ENCODE data around the gene ZNF487. TPM values are rescaled to one million over a fixed set of nuclear protein-coding genes. Genes with fewer than 3 reads are reported as not detected.
A peak's percentile ranks its signal among the peaks of the same experiment; 100 is the strongest.

The ZNF487 gene
- total and polyA plus RNA-seq, 2 of the 13 experiments (the other 11 are each of a cell fraction or from before 2014, with no cell fraction given), result 7.4 to 8.8 TPM

DNA sequence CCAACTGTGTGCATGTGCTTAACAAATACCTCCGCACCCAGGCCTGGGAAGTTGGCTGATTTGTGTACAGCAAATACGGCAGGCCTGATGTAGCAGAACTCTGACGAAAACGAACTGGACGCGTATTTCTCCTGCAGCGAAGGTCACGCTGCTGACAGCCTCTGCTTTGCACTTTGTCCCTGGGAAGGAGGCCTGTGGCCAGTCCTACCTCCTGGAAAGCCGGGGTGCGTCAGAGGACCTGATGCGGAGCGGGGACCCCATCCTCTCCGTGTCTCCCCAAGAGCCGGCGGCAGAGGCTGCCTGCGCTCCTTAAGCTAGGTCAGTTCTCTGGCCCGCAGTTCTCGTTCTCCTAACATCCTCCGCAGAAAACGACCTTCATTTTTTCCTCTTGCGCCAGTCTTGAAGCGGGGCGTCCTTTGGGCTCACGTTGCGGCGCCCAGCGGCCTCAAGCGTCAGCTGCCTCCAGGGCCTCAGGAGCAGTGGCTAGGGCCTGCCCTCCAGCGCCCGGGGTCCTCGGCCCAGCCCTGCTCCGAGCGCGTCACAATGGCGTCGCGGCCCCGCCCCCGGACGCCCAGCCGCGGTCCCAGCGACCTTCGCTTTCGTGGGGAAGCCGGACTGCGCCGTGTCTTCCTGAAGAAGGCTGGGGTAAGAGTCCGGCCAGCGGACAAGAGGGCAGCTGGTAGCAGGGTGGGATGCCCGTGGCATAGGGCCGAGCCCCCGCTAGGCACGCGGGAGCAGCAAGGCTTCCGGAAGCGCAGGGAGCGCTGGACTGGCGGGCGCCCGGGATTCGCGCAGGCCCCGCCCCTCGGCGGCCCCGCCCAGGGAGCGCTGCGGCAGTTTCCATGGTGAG is at the start of gene ZNF487 (continued):
- TF ChIP-seq, protein P1, sequence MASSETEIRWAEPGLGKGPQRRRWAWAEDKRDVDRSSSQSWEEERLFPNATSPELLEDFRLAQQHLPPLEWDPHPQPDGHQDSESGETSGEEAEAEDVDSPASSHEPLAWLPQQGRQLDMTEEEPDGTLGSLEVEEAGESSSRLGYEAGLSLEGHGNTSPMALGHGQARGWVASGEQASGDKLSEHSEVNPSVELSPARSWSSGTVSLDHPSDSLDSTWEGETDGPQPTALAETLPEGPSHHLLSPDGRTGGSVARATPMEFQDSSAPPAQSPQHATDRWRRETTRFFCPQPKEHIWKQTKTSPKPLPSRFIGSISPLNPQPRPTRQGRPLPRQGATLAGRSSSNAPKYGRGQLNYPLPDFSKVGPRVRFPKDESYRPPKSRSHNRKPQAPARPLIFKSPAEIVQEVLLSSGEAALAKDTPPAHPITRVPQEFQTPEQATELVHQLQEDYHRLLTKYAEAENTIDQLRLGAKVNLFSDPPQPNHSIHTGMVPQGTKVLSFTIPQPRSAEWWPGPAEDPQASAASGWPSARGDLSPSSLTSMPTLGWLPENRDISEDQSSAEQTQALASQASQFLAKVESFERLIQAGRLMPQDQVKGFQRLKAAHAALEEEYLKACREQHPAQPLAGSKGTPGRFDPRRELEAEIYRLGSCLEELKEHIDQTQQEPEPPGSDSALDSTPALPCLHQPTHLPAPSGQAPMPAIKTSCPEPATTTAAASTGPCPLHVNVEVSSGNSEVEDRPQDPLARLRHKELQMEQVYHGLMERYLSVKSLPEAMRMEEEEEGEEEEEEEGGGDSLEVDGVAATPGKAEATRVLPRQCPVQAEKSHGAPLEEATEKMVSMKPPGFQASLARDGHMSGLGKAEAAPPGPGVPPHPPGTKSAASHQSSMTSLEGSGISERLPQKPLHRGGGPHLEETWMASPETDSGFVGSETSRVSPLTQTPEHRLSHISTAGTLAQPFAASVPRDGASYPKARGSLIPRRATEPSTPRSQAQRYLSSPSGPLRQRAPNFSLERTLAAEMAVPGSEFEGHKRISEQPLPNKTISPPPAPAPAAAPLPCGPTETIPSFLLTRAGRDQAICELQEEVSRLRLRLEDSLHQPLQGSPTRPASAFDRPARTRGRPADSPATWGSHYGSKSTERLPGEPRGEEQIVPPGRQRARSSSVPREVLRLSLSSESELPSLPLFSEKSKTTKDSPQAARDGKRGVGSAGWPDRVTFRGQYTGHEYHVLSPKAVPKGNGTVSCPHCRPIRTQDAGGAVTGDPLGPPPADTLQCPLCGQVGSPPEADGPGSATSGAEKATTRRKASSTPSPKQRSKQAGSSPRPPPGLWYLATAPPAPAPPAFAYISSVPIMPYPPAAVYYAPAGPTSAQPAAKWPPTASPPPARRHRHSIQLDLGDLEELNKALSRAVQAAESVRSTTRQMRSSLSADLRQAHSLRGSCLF (CRISPR knock-in tag; IDR thresholded peaks at IDR 0.05; ENCODE audit: borderline replicate concordance), result no peak
- 0 out of 2 replicates have a peak, but pooled peaks have one; percentile 75 for TF ChIP-seq ZNF839 (CRISPR knock-in tag; IDR thresholded peaks at IDR 0.05; ENCODE audit: borderline replicate concordance)
- TF ChIP-seq, protein P2, sequence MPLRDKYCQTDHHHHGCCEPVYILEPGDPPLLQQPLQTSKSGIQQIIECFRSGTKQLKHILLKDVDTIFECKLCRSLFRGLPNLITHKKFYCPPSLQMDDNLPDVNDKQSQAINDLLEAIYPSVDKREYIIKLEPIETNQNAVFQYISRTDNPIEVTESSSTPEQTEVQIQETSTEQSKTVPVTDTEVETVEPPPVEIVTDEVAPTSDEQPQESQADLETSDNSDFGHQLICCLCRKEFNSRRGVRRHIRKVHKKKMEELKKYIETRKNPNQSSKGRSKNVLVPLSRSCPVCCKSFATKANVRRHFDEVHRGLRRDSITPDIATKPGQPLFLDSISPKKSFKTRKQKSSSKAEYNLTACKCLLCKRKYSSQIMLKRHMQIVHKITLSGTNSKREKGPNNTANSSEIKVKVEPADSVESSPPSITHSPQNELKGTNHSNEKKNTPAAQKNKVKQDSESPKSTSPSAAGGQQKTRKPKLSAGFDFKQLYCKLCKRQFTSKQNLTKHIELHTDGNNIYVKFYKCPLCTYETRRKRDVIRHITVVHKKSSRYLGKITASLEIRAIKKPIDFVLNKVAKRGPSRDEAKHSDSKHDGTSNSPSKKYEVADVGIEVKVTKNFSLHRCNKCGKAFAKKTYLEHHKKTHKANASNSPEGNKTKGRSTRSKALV (CRISPR knock-in tag; IDR thresholded peaks at IDR 0.05), result no peak
- TF ChIP-seq MIXL1 (CRISPR knock-in tag; IDR thresholded peaks at IDR 0.05), result 0 out of 2 replicates have a peak, but pooled peaks have one; percentile 9
- TF ChIP-seq ZKSCAN1 (IDR thresholded peaks at IDR 0.05; ENCODE audit: low read length), result no peak
- TF ChIP-seq, protein P3, sequence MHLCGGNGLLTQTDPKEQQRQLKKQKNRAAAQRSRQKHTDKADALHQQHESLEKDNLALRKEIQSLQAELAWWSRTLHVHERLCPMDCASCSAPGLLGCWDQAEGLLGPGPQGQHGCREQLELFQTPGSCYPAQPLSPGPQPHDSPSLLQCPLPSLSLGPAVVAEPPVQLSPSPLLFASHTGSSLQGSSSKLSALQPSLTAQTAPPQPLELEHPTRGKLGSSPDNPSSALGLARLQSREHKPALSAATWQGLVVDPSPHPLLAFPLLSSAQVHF (CRISPR knock-in tag; IDR thresholded peaks at IDR 0.05), result no peak
- TF ChIP-seq NR3C1 (CRISPR knock-in tag; IDR thresholded peaks at IDR 0.05), result no peak
- peak; percentile 55 for TF ChIP-seq ZNF331 (CRISPR knock-in tag; IDR thresholded peaks at IDR 0.05)
- TF ChIP-seq AGO1 (IDR thresholded peaks at IDR 0.05; ENCODE audit: low read depth, low read length, poor library complexity, severe bottlenecking), result peak; percentile 74
- no peak; the same call in 1 of the 2 replicates for TF ChIP-seq ZNF232 (CRISPR knock-in tag; IDR thresholded peaks at IDR 0.05; ENCODE audit: borderline replicate concordance)
- TF ChIP-seq ZNF777 (CRISPR knock-in tag; IDR thresholded peaks at IDR 0.05), result peak; percentile 55
- peak; percentile 92; the same call in 1 of the 2 replicates for TF ChIP-seq ZNF737 (CRISPR knock-in tag; IDR thresholded peaks at IDR 0.05; ENCODE audit: borderline replicate concordance)
- TF ChIP-seq ZNF431 (CRISPR knock-in tag; IDR thresholded peaks at IDR 0.05; ENCODE audit: borderline replicate concordance, low read depth), result peak; percentile 94
- TF ChIP-seq, protein P4, sequence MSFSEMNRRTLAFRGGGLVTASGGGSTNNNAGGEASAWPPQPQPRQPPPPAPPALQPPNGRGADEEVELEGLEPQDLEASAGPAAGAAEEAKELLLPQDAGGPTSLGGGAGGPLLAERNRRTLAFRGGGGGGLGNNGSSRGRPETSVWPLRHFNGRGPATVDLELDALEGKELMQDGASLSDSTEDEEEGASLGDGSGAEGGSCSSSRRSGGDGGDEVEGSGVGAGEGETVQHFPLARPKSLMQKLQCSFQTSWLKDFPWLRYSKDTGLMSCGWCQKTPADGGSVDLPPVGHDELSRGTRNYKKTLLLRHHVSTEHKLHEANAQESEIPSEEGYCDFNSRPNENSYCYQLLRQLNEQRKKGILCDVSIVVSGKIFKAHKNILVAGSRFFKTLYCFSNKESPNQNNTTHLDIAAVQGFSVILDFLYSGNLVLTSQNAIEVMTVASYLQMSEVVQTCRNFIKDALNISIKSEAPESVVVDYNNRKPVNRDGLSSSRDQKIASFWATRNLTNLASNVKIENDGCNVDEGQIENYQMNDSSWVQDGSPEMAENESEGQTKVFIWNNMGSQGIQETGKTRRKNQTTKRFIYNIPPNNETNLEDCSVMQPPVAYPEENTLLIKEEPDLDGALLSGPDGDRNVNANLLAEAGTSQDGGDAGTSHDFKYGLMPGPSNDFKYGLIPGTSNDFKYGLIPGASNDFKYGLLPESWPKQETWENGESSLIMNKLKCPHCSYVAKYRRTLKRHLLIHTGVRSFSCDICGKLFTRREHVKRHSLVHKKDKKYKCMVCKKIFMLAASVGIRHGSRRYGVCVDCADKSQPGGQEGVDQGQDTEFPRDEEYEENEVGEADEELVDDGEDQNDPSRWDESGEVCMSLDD (CRISPR knock-in tag; IDR thresholded peaks at IDR 0.05; ENCODE audit: borderline replicate concordance), result peak; percentile 78; the same call in 1 of the 2 replicates
- TF ChIP-seq, protein P5, sequence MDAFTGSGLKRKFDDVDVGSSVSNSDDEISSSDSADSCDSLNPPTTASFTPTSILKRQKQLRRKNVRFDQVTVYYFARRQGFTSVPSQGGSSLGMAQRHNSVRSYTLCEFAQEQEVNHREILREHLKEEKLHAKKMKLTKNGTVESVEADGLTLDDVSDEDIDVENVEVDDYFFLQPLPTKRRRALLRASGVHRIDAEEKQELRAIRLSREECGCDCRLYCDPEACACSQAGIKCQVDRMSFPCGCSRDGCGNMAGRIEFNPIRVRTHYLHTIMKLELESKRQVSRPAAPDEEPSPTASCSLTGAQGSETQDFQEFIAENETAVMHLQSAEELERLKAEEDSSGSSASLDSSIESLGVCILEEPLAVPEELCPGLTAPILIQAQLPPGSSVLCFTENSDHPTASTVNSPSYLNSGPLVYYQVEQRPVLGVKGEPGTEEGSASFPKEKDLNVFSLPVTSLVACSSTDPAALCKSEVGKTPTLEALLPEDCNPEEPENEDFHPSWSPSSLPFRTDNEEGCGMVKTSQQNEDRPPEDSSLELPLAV (CRISPR knock-in tag; conservative IDR thresholded peaks at IDR 0.05; ENCODE audit: low read depth), result no peak; the same call in 1 of the 2 replicates
- TF ChIP-seq ZSCAN21 (CRISPR knock-in tag; IDR thresholded peaks at IDR 0.05; ENCODE audit: borderline replicate concordance), result no peak; the same call in none of the 2 replicates

All from HepG2 (cell line).